GM23338 (cell line): ENCODE data around the gene CMIP. TPM values are rescaled to one million over a fixed set of nuclear protein-coding genes. Genes with fewer than 3 reads are reported as not detected.

Experiments
- ATAC-seq: fragments of 200-7000 bp; cut with Tn5 transposase; 3 replicates; pipeline ENCODE4 v1.9.1; 2020
- DNase-seq: peaks from one replicate; pipeline ENCODE4 v3.0.0-alpha.2; 2015; ENCODE audit warnings: low spot score
- H2AFZ ChIP-seq: fragments of 200-600 bp; sonication (generic); 2 replicates; pipeline ENCODE4 v1.8.0; 2016; ENCODE audit warnings: antibody characterized with exemption, mild to moderate bottlenecking, moderate library complexity
- H3F3A ChIP-seq: fragments of 200-600 bp; sonication (generic); replicated peaks from 2 replicates; pipeline ENCODE4 v1.8.0; 2017; ENCODE audit warnings: antibody characterized with exemption, mixed run types, low read depth
- H3K27ac ChIP-seq: fragments of 200-600 bp; sonication (generic); 2 replicates; pipeline ENCODE4 v1.6.1; 2016; ENCODE audit warnings: low read depth
- H3K27me3 ChIP-seq: fragments of 200-600 bp; sonication (generic); 2 replicates; pipeline ENCODE4 v1.8.0; 2016; ENCODE audit warnings: mild to moderate bottlenecking, mixed run types, moderate library complexity; ENCODE audit not compliant: insufficient read depth
- H3K36me3 ChIP-seq: fragments of 200-600 bp; sonication (generic); 2 replicates; pipeline ENCODE4 v1.8.0; 2016; ENCODE audit warnings: mild to moderate bottlenecking; ENCODE audit not compliant: insufficient read depth
- H3K4me1 ChIP-seq: fragments of 200-600 bp; sonication (generic); 2 replicates; pipeline ENCODE4 v1.8.0; 2016; ENCODE audit warnings: mild to moderate bottlenecking, moderate library complexity; ENCODE audit not compliant: insufficient read depth
- H3K4me2 ChIP-seq: fragments of 200-600 bp; sonication (generic); 2 replicates; pipeline ENCODE4 v1.7.1; 2017; ENCODE audit warnings: mixed run types
- H3K4me3 ChIP-seq: fragments of 200-600 bp; sonication (generic); 2 replicates; pipeline ENCODE4 v1.6.1; 2016; ENCODE audit warnings: mixed run types
- H3K79me2 ChIP-seq: fragments of 200-600 bp; sonication (generic); replicated peaks from 2 replicates; pipeline ENCODE4 v1.8.0; 2017; ENCODE audit warnings: mild to moderate bottlenecking; ENCODE audit not compliant: insufficient read depth
- H3K9me2 ChIP-seq: fragments of 200-600 bp; sonication (generic); 2 replicates; pipeline ENCODE4 v1.8.0; 2017; ENCODE audit not compliant: insufficient read depth
- H4K20me1 ChIP-seq: fragments of 200-600 bp; sonication (generic); replicated peaks from 2 replicates; pipeline ENCODE4 v1.8.0; 2017; ENCODE audit warnings: mild to moderate bottlenecking; ENCODE audit not compliant: insufficient read depth
- H3K27ac Mint-ChIP-seq: 2 replicates; pipeline ENCODE4 v1.8.0; 2020; ENCODE audit warnings: inconsistent platforms, mild to moderate bottlenecking, moderate library complexity, mixed read lengths
- H3K27me3 Mint-ChIP-seq: 3 replicates; pipeline ENCODE4 v1.8.0; 2022; ENCODE audit warnings: low read depth, mild to moderate bottlenecking, moderate library complexity, mixed read lengths, inconsistent platforms; ENCODE audit not compliant: insufficient read depth, poor library complexity
- H3K36me3 Mint-ChIP-seq: 3 replicates; pipeline ENCODE4 v1.8.0; 2021; ENCODE audit warnings: low read depth, mild to moderate bottlenecking, inconsistent platforms, moderate library complexity, mixed read lengths
- H3K4me1 Mint-ChIP-seq: 3 replicates; pipeline ENCODE4 v1.8.0; 2020; ENCODE audit warnings: mild to moderate bottlenecking, inconsistent platforms, mixed read lengths
- H3K4me3 Mint-ChIP-seq: 3 replicates; pipeline ENCODE4 v1.8.0; 2021; ENCODE audit warnings: moderate library complexity, mild to moderate bottlenecking, inconsistent platforms, mixed read lengths
- H3K9me3 Mint-ChIP-seq: 3 replicates; pipeline ENCODE4 v1.8.0; 2020; ENCODE audit warnings: moderate library complexity, mild to moderate bottlenecking, inconsistent platforms, mixed read lengths
- ETS1 ChIP-seq: IDR thresholded peaks from 2 replicates; pipeline ENCODE4 v1.6.1; 2016; ENCODE audit warnings: antibody characterized with exemption
- JUNB ChIP-seq: IDR thresholded peaks from one replicate; pipeline ENCODE4 v1.6.1; 2016; ENCODE audit warnings: antibody characterized with exemption; ENCODE audit not compliant: unreplicated experiment
- NANOG ChIP-seq: IDR thresholded peaks from 2 replicates; pipeline ENCODE4 v1.6.1; 2016; ENCODE audit warnings: antibody characterized with exemption, borderline replicate concordance
- REST ChIP-seq: IDR thresholded peaks from one replicate; pipeline ENCODE4 v1.6.1; 2018; ENCODE audit warnings: antibody characterized with exemption; ENCODE audit not compliant: unreplicated experiment
- ZNF462 ChIP-seq: fragments of 250-450 bp; sonication (Bioruptor Pico); IDR thresholded peaks from 2 replicates; pipeline ENCODE4 v1.5.0; 2020; ENCODE audit warnings: mild to moderate bottlenecking, moderate library complexity
- polyA plus RNA-seq: library from polyadenylated mRNA; unstranded; fragments of >200 nt; fragmentation: Nextera tagmentation; extraction: Ambion mirVana; gene quantifications from 2 replicates; pipeline ENCODE4 v1.2.1, GENCODE V29; 2016
- total RNA-seq: library from RNA; depleted of rRNA; stranded (reverse); fragments of >200 nt; shearing (Covaris generic); gene quantifications from 2 replicates; pipeline ENCODE4 v1.2.3, GENCODE V29; 2014

Gene CMIP
- total and polyA plus RNA-seq, 2 experiments from 2014 or later: 9.5 to 62.3 TPM

- TF ChIP-seq ZNF462 (CRISPR knock-in tag) (no peak), NANOG (no peak), ETS1 (no peak)
Observed at GRCh38 chr16:81574168-81574567, 129.6 kb downstream of the CMIP start (continued).

GRCh38 chr16:81575307-81575706 lies 130.7 kb downstream of the CMIP start:
- H3K27me3 Mint-ChIP-seq: peaks cover 15% of the 10 kb centered on the region
- no peak overlapping the region for H2AFZ ChIP-seq
- H3K27ac Mint-ChIP-seq: no peak overlapping the region
- peaks cover 63% of the 10 kb centered on the region for H3K79me2 ChIP-seq
- DNase-seq (no peak), ATAC-seq (no peak)
- no peaks in the 10 kb centered on the region for H3K4me1 ChIP-seq
- H3K4me1 Mint-ChIP-seq: peaks cover 14% of the 10 kb centered on the region
- H3K27ac ChIP-seq: no peak overlapping the region
- no peaks in the 10 kb centered on the region for H3K36me3 Mint-ChIP-seq
- H3K4me3 ChIP-seq: no peak overlapping the region
- H3K27me3 ChIP-seq: no peaks in the 10 kb centered on the region
- no peaks in the 10 kb centered on the region for H3K9me2 ChIP-seq
- no peaks in the 10 kb centered on the region for H3K36me3 ChIP-seq
- H4K20me1 ChIP-seq: peaks cover 17% of the 10 kb centered on the region
- no peaks in the 10 kb centered on the region for H3F3A ChIP-seq
- H3K4me3 Mint-ChIP-seq: no peak overlapping the region
- no peak overlapping the region for H3K4me2 ChIP-seq
- no peaks in the 10 kb centered on the region for H3K9me3 Mint-ChIP-seq
- TF ChIP-seq ZNF462 (CRISPR knock-in tag) (no peak), REST (no peak), JUNB (no peak)
